K562 (cell line): ENCODE data around the gene CDC42BPB. TPM values are rescaled to one million over a fixed set of nuclear protein-coding genes. Genes with fewer than 3 reads are reported as not detected.

Experiments
- CBX2 ChIP-seq: fragments of 200-600 bp; sonication (generic); IDR thresholded peaks from one replicate; pipeline ENCODE4 v1.6.1; 2012; ENCODE audit warnings: mild to moderate bottlenecking, low read length, inconsistent platforms; ENCODE audit not compliant: insufficient read depth, poor library complexity, severe bottlenecking
- FOXA3 ChIP-seq, 2 experiments: fragments of 450-650 bp in 1 of 2; sonication (generic) in 1 of 2; formaldehyde crosslinking; IDR thresholded peaks in 1 of 2; conservative IDR thresholded peaks in 1 of 2; 2 replicates each; pipeline versions ENCODE4 v1.4.0 to v1.8.0; 2020 to 2022; ENCODE audit warnings: mild to moderate bottlenecking in 2 of 2, missing genetic modification reagents in 1 of 2
- MTF1 ChIP-seq: fragments of 250-450 bp; sonication (Bioruptor Pico); IDR thresholded peaks from 2 replicates; pipeline ENCODE4 v1.9.0; 2021; ENCODE audit warnings: moderate library complexity, mild to moderate bottlenecking, inconsistent platforms, borderline replicate concordance
- POLR2G ChIP-seq: fragments of 200-400 bp; formaldehyde crosslinking; IDR thresholded peaks from 2 replicates; pipeline ENCODE4 v1.6.1; 2017; ENCODE audit warnings: low read depth, mild to moderate bottlenecking, antibody characterized with exemption, low read length, moderate library complexity
- TAL1 ChIP-seq: fragments of 450-650 bp; IDR thresholded peaks from 2 replicates; pipeline ENCODE4 v1.6.1; 2016; ENCODE audit warnings: mild to moderate bottlenecking
- ZBTB8A ChIP-seq: fragments of 450-650 bp; IDR thresholded peaks from 2 replicates; pipeline ENCODE4 v1.6.1; 2018; ENCODE audit warnings: mild to moderate bottlenecking, moderate library complexity; ENCODE audit not compliant: partially characterized antibody
- ZC3H11A ChIP-seq: IDR thresholded peaks from 2 replicates; pipeline ENCODE4 v1.6.1; 2012; ENCODE audit warnings: low read depth, low read length, improper control_type of control experiment
- ZNF324 ChIP-seq: fragments of 250-450 bp; sonication (Bioruptor Pico); IDR thresholded peaks from 2 replicates; pipeline ENCODE4 v1.4.0; 2020; ENCODE audit warnings: mild to moderate bottlenecking
- ZNF79 ChIP-seq: fragments of 250-450 bp; sonication (Bioruptor Pico); IDR thresholded peaks from 2 replicates; pipeline ENCODE4 v1.4.0; 2020; ENCODE audit warnings: low read depth, mild to moderate bottlenecking, moderate library complexity
- polyA plus RNA-seq, 8 experiments: library from polyadenylated mRNA; depleted of rRNA in 4 of 8; stranded (reverse) in 5 of 8; unstranded in 3 of 8; fragments of >200 nt; fragmentation: Nextera tagmentation in 2 of 8; fragmentation: Illumina TruSeq in 1 of 8; extraction: Ambion mirVana in 2 of 8; extraction: Trizol in 1 of 8; gene quantifications; 2 replicates each; pipeline versions ENCODE4 v1.2.1 to v1.2.3, GENCODE V29; 2011 to 2014; ENCODE audit warnings: inconsistent platforms in 1 of 8, missing spikeins in 1 of 8
- total RNA-seq, 7 experiments: library from RNA; depleted of rRNA in 6 of 7; stranded (reverse); fragments of >200 nt in 6 of 7; fragmentation: Illumina TruSeq in 2 of 7; extraction: Trizol in 2 of 7; gene quantifications; 2 replicates each; pipeline versions ENCODE4 v1.2.1 to v1.2.3, GENCODE V29; 2011 to 2021; ENCODE audit warnings: low replicate concordance in 1 of 7
- TF ChIP-seq, protein P1 (sequence below): fragments of 250-450 bp; sonication (Bioruptor Pico); IDR thresholded peaks from 2 replicates; pipeline ENCODE4 v1.4.0; 2020; ENCODE audit warnings: borderline replicate concordance

The CDC42BPB gene
- total and polyA plus RNA-seq, 9 of the 15 experiments (the other 6 are each of a cell fraction or from before 2014, with no cell fraction given) = 0.07 to 24.3 (median 12.6) TPM

DNA sequence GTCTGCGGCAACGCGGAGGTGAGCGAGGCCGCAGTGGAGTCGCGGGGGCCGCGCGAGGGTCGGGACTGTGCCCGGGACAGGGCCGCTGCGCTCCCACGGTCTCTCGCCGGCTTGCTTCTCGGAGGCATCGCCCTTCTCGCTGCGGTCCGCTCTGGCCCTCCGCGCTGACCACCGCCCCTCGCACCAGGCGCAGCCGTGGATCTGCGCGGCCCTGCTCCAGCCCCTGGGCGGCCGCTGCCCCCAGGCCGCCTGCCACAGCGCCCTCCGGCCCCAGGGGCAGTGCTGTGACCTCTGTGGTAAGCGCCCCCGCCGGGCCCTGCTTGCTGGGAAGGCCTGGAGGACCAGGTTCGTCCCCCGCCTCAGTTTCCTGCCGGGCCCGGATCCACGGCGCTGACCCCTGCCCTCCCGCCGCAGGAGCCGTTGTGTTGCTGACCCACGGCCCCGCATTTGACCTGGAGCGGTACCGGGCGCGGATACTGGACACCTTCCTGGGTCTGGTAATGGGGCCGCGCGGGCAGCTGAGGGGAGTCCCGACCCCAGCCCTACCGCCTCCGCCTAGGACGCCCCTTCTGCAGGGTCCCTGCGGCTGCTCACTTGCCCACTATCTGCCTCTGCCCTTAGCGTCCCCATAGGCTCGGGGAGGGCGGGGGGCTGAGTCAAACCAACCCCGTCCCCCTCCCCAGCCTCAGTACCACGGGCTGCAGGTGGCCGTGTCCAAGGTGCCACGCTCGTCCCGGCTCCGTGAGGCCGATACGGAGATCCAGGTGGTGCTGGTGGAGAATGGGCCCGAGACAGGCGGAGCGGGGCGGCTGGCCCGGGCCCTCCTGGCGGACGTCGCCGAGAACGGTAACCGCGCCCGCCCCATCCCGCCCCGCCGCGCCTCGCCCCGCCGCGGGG lies 127.9 kb downstream of the CDC42BPB start (continued):
- TF ChIP-seq ZNF324 (CRISPR knock-in tag) = no peak
- no peak for TF ChIP-seq FOXA3 (CRISPR knock-in tag; conservative IDR thresholded peaks at IDR 0.05 in 1 of 2, IDR thresholded peaks at IDR 0.05 in 1 of 2)
- TF ChIP-seq, protein P1, sequence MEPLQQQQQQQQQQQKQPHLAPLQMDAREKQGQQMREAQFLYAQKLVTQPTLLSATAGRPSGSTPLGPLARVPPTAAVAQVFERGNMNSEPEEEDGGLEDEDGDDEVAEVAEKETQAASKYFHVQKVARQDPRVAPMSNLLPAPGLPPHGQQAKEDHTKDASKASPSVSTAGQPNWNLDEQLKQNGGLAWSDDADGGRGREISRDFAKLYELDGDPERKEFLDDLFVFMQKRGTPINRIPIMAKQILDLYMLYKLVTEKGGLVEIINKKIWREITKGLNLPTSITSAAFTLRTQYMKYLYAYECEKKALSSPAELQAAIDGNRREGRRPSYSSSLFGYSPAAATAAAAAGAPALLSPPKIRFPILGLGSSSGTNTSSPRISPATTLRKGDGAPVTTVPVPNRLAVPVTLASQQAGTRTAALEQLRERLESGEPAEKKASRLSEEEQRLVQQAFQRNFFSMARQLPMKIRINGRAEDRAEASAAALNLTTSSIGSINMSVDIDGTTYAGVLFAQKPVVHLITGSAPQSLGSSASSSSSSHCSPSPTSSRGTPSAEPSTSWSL (CRISPR knock-in tag) = no peak
- no peak for TF ChIP-seq POLR2G
- TF ChIP-seq TAL1 = no peak
- TF ChIP-seq ZBTB8A = no peak
- no peak for TF ChIP-seq ZNF79 (CRISPR knock-in tag)
- TF ChIP-seq CBX2 = no peak
- no peak for TF ChIP-seq ZC3H11A
- TF ChIP-seq MTF1 (CRISPR knock-in tag) = no peak
- TF ChIP-seq, all 486 proteins: peak for 0
